Neural cell (in vitro differentiated cells): ENCODE results near the gene ZFYVE19.

Source experiments
- EP300 ChIP-seq: fragments of 450-650 bp; conservative IDR thresholded peaks from 2 replicates; pipeline ENCODE4 v1.6.1; 2014; ENCODE audit warnings: antibody characterized with exemption, mild to moderate bottlenecking, moderate library complexity; ENCODE audit not compliant: poor library complexity, severe bottlenecking
- EZH2 ChIP-seq: fragments of 200-600, 300-800 bp; shearing (Covaris generic), sonication (generic); IDR thresholded peaks from 2 replicates; pipeline ENCODE4 v1.6.1; 2014; ENCODE audit warnings: antibody characterized with exemption, low read length, borderline replicate concordance, mild to moderate bottlenecking; ENCODE audit not compliant: insufficient read depth, poor library complexity, severe bottlenecking
- MXI1 ChIP-seq: fragments of 450-650 bp; conservative IDR thresholded peaks from 2 replicates; pipeline ENCODE4 v1.6.1; 2014; ENCODE audit warnings: antibody characterized with exemption, mild to moderate bottlenecking; ENCODE audit not compliant: poor library complexity, severe bottlenecking
- POLR2AphosphoS5 ChIP-seq: IDR thresholded peaks from 2 replicates; pipeline ENCODE4 v1.6.1; 2012
- RAD21 ChIP-seq: fragments of 450-650 bp; conservative IDR thresholded peaks from 2 replicates; pipeline ENCODE4 v1.6.1; 2014; ENCODE audit warnings: antibody characterized with exemption, mild to moderate bottlenecking, moderate library complexity
- SMC3 ChIP-seq: fragments of 450-650 bp; conservative IDR thresholded peaks from 2 replicates; pipeline ENCODE4 v1.6.1; 2014; ENCODE audit warnings: antibody characterized with exemption, mild to moderate bottlenecking, moderate library complexity; ENCODE audit not compliant: poor library complexity
- TAF1 ChIP-seq: IDR thresholded peaks from 2 replicates; pipeline ENCODE4 v1.6.1; 2012; ENCODE audit warnings: low read depth
- TF ChIP-seq, protein P1 (sequence below): fragments of 450-650 bp; IDR thresholded peaks from 2 replicates; pipeline ENCODE4 v1.5.1; 2014; ENCODE audit warnings: antibody characterized with exemption, mild to moderate bottlenecking, moderate library complexity; ENCODE audit not compliant: poor library complexity, severe bottlenecking

DNA sequence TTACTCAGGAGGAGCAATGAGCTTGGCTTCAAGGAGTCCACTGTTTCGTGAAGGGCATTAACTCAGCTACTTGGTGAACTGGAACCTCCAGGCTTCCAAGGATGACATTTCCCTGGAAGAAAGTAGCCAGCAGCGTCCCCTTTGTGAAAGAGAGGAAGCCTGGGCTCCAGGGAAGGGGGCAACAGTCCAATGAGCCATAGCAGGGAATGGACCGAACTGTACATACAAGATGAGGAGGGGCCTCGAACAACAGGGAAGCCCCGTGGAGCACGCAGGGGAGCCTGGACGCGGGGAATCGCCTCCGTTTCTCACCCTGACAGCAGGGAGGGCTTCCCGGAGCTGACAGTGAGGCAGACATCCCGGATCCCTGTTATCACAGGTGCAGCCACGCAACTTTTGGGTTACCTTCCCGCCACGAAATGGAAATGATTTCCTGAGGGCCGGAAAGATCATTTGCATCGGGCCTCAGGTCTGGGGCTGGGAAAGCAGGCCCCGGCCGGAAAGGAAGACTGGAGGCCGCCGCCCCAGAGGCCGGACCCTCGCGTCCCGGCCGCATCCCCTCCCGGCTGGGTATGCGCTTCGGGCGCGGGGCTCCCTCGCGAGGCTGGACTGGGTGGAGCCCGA is 36.5 kb downstream of the ZFYVE19 start:
- TF ChIP-seq, protein P1, sequence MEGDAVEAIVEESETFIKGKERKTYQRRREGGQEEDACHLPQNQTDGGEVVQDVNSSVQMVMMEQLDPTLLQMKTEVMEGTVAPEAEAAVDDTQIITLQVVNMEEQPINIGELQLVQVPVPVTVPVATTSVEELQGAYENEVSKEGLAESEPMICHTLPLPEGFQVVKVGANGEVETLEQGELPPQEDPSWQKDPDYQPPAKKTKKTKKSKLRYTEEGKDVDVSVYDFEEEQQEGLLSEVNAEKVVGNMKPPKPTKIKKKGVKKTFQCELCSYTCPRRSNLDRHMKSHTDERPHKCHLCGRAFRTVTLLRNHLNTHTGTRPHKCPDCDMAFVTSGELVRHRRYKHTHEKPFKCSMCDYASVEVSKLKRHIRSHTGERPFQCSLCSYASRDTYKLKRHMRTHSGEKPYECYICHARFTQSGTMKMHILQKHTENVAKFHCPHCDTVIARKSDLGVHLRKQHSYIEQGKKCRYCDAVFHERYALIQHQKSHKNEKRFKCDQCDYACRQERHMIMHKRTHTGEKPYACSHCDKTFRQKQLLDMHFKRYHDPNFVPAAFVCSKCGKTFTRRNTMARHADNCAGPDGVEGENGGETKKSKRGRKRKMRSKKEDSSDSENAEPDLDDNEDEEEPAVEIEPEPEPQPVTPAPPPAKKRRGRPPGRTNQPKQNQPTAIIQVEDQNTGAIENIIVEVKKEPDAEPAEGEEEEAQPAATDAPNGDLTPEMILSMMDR, result no peak
- TF ChIP-seq POLR2AphosphoS5 (no peak), EZH2 (peak; percentile 32), RAD21 (no peak), SMC3 (no peak), TAF1 (no peak), MXI1 (no peak), EP300 (no peak)
